Keratinocyte (primary cell): ENCODE results near the gene ERCC8.

ENCODE experiments used
- CTCF ChIP-seq, 3 experiments: IDR thresholded peaks in 1 of 3; conservative IDR thresholded peaks in 1 of 3; optimal IDR thresholded peaks in 1 of 3; 2 replicates in 2 of 3; 3 replicates in 1 of 3; pipeline versions ENCODE3 to v1.5.1; 2011; ENCODE audit warnings: low read length in 3 of 3, mild to moderate bottlenecking in 3 of 3, moderate library complexity in 2 of 3, control low read depth in 1 of 3, inconsistent platforms in 1 of 3; ENCODE audit not compliant: insufficient read depth in 2 of 3; ENCODE audit errors: extremely low read depth in 1 of 3
- EZH2 ChIP-seq: IDR thresholded peaks from one replicate; pipeline ENCODE4 v1.6.1; 2012; ENCODE audit warnings: inconsistent platforms, mild to moderate bottlenecking, low read length, moderate library complexity

GRCh38 chr5:60872892-60873291 lies 72.0 kb downstream of the ERCC8 start:
- TF ChIP-seq CTCF (optimal IDR thresholded peaks at IDR 0.05 in 1 of 3, IDR thresholded peaks at IDR 0.05 in 1 of 3, conservative IDR thresholded peaks at IDR 0.05 in 1 of 3; ENCODE audit: extremely low read depth in 1 of 3, insufficient read depth in 2 of 3, low read length in 3 of 3) (no peak), EZH2 (no peak)
